DLD1 (cell line): Measurements from ENCODE around the gene LIMS3.
"Not testable (repeated sequence)": the region's sequence is repeated elsewhere in the genome, so short reads cannot be mapped to it uniquely, and the experiment has no call there.

Experiments
- in situ Hi-C: cut with HindIII; loops from 2 replicates; pipeline ENCODE4 v1.10.0; 2017; ENCODE audit warnings: low sequenced_read_pairs

LIMS3 gene

GRCh38 chr2:109898462-109899336, at the start of gene LIMS3:
TSS of gene LIMS3 (plus strand) at chr2:109898688. CDS start at chr2:109898729, 41 bp downstream.
- in situ Hi-C loops: not testable (repeated sequence)

DNA sequence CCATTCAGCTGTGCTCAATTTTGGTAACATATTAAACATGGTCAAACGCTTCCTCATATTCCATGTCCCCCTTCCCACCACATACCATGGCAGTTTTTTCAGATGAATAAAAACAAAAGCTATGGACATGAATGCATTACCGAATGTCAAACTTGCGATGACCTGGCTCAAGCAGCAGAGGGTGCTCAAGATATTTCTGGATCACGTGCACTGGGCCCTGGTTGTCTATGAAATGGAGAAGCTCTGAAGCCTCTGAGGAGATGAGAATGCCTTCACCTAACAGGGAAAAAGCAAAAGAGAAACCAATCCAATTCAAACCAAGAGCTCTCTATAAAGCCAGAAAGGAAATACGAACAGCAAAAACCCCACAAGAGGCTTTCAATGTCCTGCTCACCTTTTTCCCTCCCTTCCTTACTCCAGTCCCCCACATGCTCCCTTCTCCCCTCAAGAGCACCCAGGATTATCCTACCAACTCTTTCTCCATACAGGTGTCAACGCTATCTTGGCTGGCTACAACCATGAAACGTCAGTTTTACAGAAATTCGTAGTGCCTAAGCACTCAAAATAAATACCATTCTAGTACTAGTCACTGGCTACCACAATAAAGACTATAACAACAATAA, 27.2 kb upstream of the LIMS3 start:
- in situ Hi-C loops: not testable (repeated sequence)

DNA sequence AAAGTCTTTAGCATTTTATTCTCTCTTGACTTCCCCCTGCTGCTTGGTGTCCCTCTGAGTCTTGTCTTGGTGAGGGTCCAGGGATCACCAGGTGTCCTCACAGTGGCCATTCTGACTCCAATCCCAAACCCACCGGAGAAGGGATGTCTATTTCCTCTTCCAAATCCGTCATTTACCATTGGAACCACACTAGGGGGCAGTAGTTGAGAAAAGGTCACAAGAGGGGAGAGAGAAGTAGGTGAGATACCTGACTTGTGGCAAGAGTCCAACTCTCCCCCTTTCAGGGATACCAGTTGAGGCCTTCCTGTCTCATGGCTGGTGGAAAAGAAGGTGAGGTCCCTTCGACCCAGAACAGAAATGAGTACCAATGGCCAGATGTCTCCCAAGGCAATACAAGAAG, 21.9 kb upstream of the LIMS3 start:
- in situ Hi-C loops: not testable (repeated sequence)

DNA sequence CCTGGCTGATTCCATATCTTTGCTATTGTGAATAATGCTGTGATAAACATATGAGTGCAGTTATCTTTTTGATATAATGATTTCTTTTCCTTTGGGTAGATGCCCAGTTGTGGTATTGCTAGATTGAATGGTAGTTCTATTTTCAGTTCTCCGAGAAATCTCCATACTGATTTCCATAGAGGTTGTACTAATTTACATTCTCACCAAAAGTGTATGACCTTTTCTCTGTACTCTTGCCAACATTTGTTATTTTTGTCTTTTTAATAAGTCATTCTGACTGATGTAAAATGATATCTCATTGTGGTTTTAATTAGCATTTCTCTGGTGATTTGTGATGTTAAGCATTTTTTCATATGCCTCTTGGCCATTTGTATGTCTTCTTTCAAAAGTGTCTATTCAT, 16.4 kb upstream of the LIMS3 start:
- in situ Hi-C loops: not testable (repeated sequence)

GRCh38 chr2:109888414-109888813, 10.1 kb upstream of the LIMS3 start:
- in situ Hi-C loops: not testable (repeated sequence)

- in situ Hi-C loops: not testable (repeated sequence)
Measured at GRCh38 chr2:109889909-109890308, 8.6 kb upstream of the LIMS3 start.

DNA sequence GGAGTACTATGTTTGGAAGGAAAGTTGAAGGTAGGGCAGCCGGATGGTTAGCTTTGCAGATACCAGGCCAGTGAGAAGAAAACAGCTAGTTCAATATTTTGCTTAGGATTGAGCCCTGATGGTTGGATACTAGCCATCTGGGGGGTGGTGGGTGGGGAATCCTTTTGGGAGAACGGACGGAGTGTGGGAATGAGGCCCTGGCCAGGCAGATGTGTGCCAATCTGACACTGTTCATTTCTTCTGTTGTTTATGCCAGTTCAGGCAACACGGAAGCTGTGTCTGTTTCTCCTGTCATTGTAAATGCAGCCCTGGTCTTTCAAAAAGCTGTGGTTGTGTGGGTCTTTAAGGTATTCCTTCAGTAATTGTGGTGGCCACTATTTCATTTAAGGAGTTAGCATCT, 7.5 kb upstream of the LIMS3 start:
- in situ Hi-C loops: not testable (repeated sequence)

GRCh38 chr2:109893736-109894135, 4.8 kb upstream of the LIMS3 start:
- in situ Hi-C loops: not testable (repeated sequence)

DNA sequence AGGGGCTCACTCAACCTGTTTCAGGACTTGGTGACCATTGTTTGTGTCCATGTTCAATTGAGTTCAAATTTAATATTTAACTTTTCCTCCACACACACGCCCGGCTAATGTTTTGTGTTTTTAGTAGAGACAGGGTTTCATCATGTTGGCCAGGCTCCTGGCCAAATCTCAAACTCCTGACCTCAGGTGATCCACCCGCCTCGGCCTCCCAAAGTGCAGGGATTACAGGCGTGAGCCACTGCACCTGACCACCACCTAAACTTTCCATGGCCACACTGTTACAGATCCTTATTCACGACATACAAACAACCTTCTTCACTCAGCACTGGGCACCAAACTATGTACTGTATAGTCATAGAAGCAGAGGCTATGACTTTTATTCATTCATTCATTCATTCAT, 4.3 kb upstream of the LIMS3 start:
- in situ Hi-C loops: not testable (repeated sequence)

- in situ Hi-C loops: not testable (repeated sequence)
Measured at GRCh38 chr2:109895090-109895869, 3.2 kb upstream of the LIMS3 start.

DNA sequence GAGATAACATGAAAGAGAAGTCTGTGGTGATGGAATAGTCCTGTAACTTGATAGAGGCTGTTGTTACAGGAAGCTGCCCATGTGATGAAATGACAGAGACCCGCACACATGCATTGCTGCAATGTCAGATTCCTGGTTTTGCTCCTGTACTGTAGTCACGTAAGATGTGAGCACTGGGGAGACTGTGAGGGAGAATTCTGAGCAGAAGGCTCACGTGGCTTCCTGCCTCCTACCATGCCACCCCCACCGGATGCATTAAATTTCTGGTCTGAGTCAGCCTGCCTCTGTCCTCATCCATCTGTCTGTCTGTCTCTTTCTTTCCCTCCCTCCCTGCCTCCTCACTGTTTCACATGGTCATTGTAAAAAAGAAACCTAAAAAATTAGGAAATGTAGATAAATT, 2.3 kb upstream of the LIMS3 start:
- in situ Hi-C loops: not testable (repeated sequence)

GRCh38 chr2:109897769-109898461, 573 bp upstream of the LIMS3 start:
- in situ Hi-C loops: not testable (repeated sequence)

DNA sequence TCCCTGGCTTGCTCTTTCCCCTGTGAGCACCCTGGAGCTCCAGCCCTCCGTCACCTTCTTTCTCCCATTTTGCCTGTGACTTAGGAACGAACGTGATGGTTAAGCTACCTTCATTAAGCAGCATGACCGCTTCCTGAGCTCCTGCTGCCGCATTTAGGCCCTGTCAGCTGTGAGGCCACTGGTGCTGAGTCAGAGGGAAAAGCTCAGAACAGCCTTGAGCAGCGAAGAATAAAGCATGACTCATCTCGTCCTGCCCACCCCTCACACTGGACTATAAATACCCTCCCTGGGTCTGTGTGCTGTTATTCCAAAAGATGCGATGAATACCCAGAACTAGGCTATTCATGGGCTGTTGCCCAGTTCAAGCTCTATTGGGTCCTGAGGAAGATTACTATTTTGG, 7.3 kb downstream of the LIMS3 start:
- in situ Hi-C loops: not testable (repeated sequence)

- in situ Hi-C loops: not testable (repeated sequence)
Measured at GRCh38 chr2:109908626-109909025, 10.1 kb downstream of the LIMS3 start.

DNA sequence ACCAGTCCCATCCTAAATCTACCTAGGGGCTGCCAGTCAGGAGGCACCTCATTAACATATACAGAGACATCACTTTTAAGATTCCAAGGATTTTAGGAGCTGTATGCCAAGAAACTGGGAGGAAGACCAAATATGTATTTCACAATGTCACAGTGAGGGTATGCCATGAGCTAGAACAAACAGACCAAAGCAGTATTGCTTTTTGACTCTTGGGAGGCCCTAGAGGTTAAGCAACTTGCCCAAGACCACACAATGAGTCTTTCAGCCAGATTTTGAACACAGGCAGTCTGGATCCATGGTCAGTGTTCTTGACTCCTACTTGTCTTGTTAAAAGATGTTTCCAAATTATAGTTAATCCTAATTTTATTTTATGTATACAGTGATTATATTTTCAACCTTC, 12.3 kb downstream of the LIMS3 start:
- in situ Hi-C loops: not testable (repeated sequence)

GRCh38 chr2:109913911-109914310, 15.4 kb downstream of the LIMS3 start:
- in situ Hi-C loops: not testable (repeated sequence)

DNA sequence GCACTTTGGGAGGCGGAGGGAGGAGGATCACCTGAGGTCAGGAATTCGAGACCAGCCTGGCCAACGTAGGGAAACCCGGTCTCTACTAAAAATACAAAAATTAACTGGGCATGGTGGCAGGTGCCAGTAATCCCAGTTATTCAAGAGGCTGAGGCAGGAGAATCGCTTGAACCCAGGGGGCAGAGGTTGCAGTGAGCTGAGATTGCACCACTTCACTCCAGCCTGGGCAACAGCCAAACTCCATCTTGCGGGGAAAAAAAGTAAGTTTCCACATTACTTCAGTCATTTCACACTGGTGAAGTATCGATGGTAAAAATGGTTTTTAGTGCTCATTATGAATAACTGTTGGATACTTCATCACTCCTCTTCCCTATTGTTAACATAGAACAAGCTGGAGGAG, 16.1 kb downstream of the LIMS3 start:
- in situ Hi-C loops: not testable (repeated sequence)

DNA sequence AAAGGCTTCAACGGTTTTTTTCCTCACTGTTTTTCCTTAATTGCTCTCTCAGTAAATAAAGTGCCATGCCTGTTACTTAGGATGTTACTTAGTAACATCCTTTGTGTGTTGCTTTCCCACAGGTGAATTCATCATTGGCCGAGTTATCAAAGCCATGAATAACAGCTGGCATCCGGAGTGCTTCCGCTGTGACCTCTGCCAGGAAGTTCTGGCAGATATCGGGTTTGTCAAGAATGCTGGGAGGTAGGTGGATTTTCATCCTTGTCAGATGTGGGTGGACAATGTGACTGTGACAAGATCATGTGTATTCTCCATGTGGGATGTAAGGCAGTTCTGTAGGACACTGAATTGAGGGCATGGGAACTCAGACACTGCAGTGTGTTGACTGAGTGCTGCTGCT, 17.3 kb downstream of the LIMS3 start:
- in situ Hi-C loops: not testable (repeated sequence)

GRCh38 chr2:109920162-109920561, 21.7 kb downstream of the LIMS3 start:
- in situ Hi-C loops: not testable (repeated sequence)

DNA sequence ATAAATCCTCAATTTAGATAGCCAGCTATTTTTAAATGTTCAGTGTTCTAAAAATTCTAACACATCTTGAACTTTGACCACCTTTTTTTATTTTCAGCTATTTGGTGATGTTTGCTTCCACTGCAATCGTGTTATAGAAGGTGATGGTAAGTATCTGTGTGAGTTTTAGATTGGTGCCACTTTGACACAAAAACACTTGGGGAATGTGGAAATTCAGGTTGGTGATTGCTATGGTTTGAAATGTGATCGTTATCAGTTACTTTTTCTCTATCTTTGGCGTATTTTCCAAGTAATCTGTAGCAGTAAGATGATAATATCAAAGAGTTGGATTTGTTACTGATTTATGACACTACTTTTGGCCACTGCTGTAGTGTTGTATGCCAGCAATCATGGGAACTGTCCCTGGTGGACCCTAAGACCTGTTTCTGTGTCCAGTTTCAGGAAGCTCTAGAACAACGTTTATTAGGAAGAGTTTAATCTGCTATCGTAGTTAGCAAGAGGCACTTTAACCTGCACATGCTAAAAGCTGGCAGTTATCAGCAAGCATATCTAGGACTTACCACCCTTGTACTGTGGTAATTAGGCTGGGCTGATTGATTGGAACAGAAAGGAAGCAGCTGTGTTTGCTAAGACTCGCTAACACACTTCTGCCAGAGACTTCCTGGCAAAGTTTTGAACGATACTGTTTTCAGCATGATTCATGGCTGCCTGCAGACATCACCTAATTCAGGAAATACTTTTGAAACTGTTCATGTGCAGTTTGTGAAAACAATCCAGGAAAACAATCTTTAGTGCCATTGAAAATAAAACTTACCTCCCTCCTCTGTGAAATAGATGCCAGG, 23.3 kb downstream of the LIMS3 start:
- in situ Hi-C loops: not testable (repeated sequence)
